Smooth muscle cell (in vitro differentiated cells): ENCODE measurements around the gene ZNF138. TPM values are rescaled to one million over a fixed set of nuclear protein-coding genes. Genes with fewer than 3 reads are reported as not detected.

Experiments used
- DNase-seq: peaks from one replicate; lab custom pipeline; 2025; ENCODE audit not compliant: unreplicated experiment; lab: John Stamatoyannopoulos, UW
- H2AFZ ChIP-seq: fragments of 200-600 bp; sonication (generic); 2 replicates; pipeline ENCODE4 v1.6.0; 2016; ENCODE audit warnings: antibody characterized with exemption, low read depth, mild to moderate bottlenecking
- H3F3A ChIP-seq: fragments of 200-600 bp; sonication (generic); 2 replicates; pipeline ENCODE4 v1.6.0; 2017; ENCODE audit warnings: antibody characterized with exemption, low read depth
- H3K27ac ChIP-seq: fragments of 200-600 bp; sonication (generic); 2 replicates; pipeline ENCODE4 v1.5.1; 2016; ENCODE audit warnings: low read depth, mild to moderate bottlenecking
- H3K27me3 ChIP-seq: fragments of 200-600 bp; sonication (generic); 2 replicates; pipeline ENCODE4 v1.6.1; 2016; ENCODE audit warnings: low read depth, mild to moderate bottlenecking
- H3K36me3 ChIP-seq: fragments of 200-600 bp; sonication (generic); 2 replicates; pipeline ENCODE4 v1.5.1; 2016; ENCODE audit warnings: low read depth
- H3K4me1 ChIP-seq: fragments of 200-600 bp; sonication (generic); 2 replicates; pipeline ENCODE4 v1.5.1; 2016; ENCODE audit warnings: low read depth
- H3K4me2 ChIP-seq: fragments of 200-600 bp; sonication (generic); 2 replicates; pipeline ENCODE4 v1.6.0; 2016; ENCODE audit warnings: mild to moderate bottlenecking
- H3K4me3 ChIP-seq: fragments of 200-600 bp; sonication (generic); 2 replicates; pipeline ENCODE4 v1.5.1; 2016; ENCODE audit warnings: mild to moderate bottlenecking
- H3K79me2 ChIP-seq: fragments of 200-600 bp; sonication (generic); 2 replicates; pipeline ENCODE4 v1.6.0; 2016; ENCODE audit warnings: low read depth, mild to moderate bottlenecking
- H3K9ac ChIP-seq: fragments of 200-600 bp; sonication (generic); 2 replicates; pipeline ENCODE4 v1.6.0; 2016; ENCODE audit warnings: low read depth
- H3K9me3 ChIP-seq: fragments of 200-600 bp; sonication (generic); replicated peaks from 2 replicates; pipeline ENCODE4 v1.5.1; 2016; ENCODE audit warnings: low read depth
- H4K20me1 ChIP-seq: fragments of 200-600 bp; sonication (generic); 2 replicates; pipeline ENCODE4 v1.6.0; 2016; ENCODE audit warnings: low read depth
- WGBS: methylation state at CpG from one replicate; pipeline ENCODE4 v1.1.7; 2016; ENCODE audit warnings: low lambda C conversion rate; 5-methylcytosine and 5-hydroxymethylcytosine counted together
- polyA plus RNA-seq: library from polyadenylated mRNA; unstranded; fragments of >200 nt; fragmentation: Nextera tagmentation; extraction: Ambion mirVana; gene quantifications from 2 replicates; pipeline ENCODE4 v1.2.1, GENCODE V29; 2016
- total RNA-seq: library from RNA; depleted of rRNA; stranded (reverse); fragments of >200 nt; gene quantifications from 2 replicates; pipeline ENCODE4 v1.2.3, GENCODE V29; 2014
- TF ChIP-seq, protein P1 (sequence below): fragments of 200-600 bp; sonication (generic); IDR thresholded peaks from 2 replicates; pipeline ENCODE4 v1.5.1; 2017; ENCODE audit warnings: borderline replicate concordance, mild to moderate bottlenecking, antibody characterized with exemption; ENCODE audit not compliant: insufficient read depth, poor library complexity, severe bottlenecking

Gene ZNF138
- total and polyA plus RNA-seq, 2 experiments from 2014 or later: 3.2 to 14.8 TPM

DNA sequence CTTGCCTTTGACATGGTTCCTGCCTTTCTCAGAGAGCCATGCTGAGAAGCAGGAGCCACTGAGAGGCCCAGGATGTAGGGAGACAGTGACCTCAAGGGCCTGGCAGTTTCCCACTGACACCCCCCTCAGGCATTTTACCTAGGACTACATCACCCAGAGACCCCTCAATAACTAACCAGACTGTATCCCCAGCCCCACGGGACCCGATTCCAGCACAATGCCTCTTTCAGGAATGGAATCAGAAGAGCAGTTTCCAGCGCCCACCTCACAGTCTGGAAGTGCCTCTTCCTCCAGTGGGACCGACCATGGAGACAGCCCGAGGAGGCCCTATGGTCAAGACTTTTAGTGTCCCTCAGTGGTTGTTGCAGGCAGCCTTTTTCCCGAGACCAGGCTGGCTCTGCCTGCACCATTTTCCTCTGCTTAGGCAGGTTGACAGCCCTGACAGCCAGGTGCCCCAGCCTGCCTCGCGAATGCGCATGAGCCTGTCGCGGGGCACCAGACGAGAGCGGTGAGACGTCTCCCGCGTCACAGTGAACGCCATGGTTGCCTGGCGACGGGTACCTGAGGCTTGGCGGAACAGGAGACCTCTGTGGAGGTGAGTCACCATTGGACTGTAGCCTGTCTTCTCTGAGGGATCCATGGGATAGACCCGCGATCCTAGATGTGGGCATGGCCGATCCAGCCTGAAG, 80.5 kb downstream of the ZNF138 start:
- H3F3A ChIP-seq: no peaks in the 10 kb centered on the region
- H3K4me1 ChIP-seq: no peaks in the 10 kb centered on the region
- H3K4me3 ChIP-seq: no peak overlapping the region
- H4K20me1 ChIP-seq: no peaks in the 10 kb centered on the region
- DNase-seq: no peak
- 86% methylated on average over 23 of the region's 23 CpGs for WGBS
- no peak overlapping the region for H2AFZ ChIP-seq
- H3K36me3 ChIP-seq: no peaks in the 10 kb centered on the region
- no peaks in the 10 kb centered on the region for H3K79me2 ChIP-seq
- TF ChIP-seq, protein P1, sequence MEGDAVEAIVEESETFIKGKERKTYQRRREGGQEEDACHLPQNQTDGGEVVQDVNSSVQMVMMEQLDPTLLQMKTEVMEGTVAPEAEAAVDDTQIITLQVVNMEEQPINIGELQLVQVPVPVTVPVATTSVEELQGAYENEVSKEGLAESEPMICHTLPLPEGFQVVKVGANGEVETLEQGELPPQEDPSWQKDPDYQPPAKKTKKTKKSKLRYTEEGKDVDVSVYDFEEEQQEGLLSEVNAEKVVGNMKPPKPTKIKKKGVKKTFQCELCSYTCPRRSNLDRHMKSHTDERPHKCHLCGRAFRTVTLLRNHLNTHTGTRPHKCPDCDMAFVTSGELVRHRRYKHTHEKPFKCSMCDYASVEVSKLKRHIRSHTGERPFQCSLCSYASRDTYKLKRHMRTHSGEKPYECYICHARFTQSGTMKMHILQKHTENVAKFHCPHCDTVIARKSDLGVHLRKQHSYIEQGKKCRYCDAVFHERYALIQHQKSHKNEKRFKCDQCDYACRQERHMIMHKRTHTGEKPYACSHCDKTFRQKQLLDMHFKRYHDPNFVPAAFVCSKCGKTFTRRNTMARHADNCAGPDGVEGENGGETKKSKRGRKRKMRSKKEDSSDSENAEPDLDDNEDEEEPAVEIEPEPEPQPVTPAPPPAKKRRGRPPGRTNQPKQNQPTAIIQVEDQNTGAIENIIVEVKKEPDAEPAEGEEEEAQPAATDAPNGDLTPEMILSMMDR: no peak
- no peaks in the 10 kb centered on the region for H3K27me3 ChIP-seq
- H3K4me2 ChIP-seq: no peak overlapping the region
- no peaks in the 10 kb centered on the region for H3K9me3 ChIP-seq
- no peak overlapping the region for H3K9ac ChIP-seq
- H3K27ac ChIP-seq: no peak overlapping the region

DNA sequence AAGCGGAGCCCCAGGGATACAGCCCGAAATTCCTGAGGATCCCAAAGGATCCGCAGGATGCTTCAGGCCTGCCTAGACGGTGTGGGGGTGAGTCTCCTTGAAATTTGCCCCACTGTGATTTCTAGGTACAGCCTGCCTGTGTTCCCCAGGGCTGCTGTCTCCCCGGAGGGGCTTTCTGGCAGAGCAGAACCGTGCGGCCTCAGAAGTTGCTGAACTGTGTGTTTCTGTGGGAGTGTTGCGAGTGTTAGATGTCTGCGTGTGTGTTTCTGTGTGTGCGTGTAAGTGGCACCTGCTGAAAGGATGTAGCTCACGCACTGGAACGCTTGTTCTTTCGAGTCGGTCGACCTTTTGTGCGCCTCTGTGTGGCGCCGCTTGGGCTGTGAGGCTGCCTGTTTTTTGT, 81.0 kb downstream of the ZNF138 start:
- Histone ChIP-seq H3K4me3 (no peak overlapping the region), H2AFZ (no peak overlapping the region), H3K79me2 (no peaks in the 10 kb centered on the region), H3K27me3 (no peaks in the 10 kb centered on the region), H3K9me3 (no peaks in the 10 kb centered on the region), H3K9ac (no peak overlapping the region), H3K36me3 (no peaks in the 10 kb centered on the region), H4K20me1 (no peaks in the 10 kb centered on the region), H3F3A (no peaks in the 10 kb centered on the region), H3K4me1 (no peaks in the 10 kb centered on the region), H3K4me2 (no peak overlapping the region), H3K27ac (no peak overlapping the region)
- DNase-seq: no peak
- TF ChIP-seq, protein P1: no peak
- 89% methylated on average over 18 of the region's 18 CpGs for WGBS

DNA sequence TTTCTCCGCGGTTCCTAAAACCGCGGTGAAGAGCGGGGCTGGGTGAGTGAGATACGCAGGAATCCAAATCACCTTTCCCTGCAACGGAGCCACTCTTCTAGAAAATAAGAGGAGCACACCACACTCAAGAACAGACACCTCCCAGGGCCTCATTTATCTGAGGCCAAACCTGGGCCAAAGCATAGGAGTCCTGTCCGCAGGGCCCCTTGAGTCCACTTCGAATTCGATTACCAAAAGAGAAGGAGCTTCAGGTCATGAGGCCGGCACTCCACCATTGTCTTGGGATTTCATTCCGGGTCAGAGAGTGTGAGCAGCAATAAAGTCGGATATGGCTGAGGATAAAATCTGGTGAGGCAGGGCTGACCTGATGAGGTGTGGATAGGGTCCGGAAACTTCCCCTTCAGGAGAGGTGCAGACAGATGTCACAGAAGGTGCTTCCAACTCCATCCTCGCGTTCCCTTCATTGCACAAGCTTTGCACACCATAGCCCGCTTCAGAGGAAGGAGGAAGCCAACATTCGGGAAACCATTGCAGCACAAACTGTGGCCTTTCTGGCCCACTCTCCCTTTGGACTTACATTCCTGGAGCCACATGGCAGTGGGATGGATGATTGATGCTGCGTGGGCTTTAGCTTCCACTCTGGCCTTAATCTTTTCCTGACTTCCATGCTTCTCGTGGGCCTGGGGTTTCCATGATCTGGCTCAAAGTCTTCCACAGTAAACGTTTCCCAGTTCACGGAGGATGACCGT, 81.6 kb downstream of the ZNF138 start:
- WGBS: 87% methylated on average over 23 of the region's 23 CpGs
- Histone ChIP-seq H2AFZ (no peak overlapping the region), H3F3A (no peaks in the 10 kb centered on the region), H3K9me3 (no peaks in the 10 kb centered on the region), H3K79me2 (no peaks in the 10 kb centered on the region), H3K9ac (no peak overlapping the region), H3K36me3 (no peaks in the 10 kb centered on the region), H3K4me1 (no peaks in the 10 kb centered on the region), H3K4me3 (no peak overlapping the region), H4K20me1 (no peaks in the 10 kb centered on the region), H3K27me3 (no peaks in the 10 kb centered on the region), H3K4me2 (no peak overlapping the region), H3K27ac (no peak overlapping the region)
- TF ChIP-seq, protein P1: no peak
- DNase-seq: no peak
